HL-60 (cell line): ENCODE results near the gene SLC6A11.

Experiments
- DNase-seq, 2 experiments: peaks; one replicate each; pipeline ENCODE4 v3.0.0-alpha.2; 2010 to 2020; ENCODE audit warnings: low read depth in 1 of 2, low spot score in 1 of 2
- H3K27ac ChIP-seq: fragments of 250-450 bp; sonication (Bioruptor Pico); replicated peaks from 2 replicates; pipeline ENCODE4 v1.5.1; 2020; ENCODE audit warnings: mild to moderate bottlenecking, moderate library complexity
- H3K27me3 ChIP-seq: fragments of 250-450 bp; sonication (Bioruptor Pico); 2 replicates; pipeline ENCODE4 v1.5.1; 2021; ENCODE audit warnings: mild to moderate bottlenecking, moderate library complexity; ENCODE audit not compliant: insufficient read depth, poor library complexity, severe bottlenecking
- H3K4me3 ChIP-seq: replicated peaks from 2 replicates; pipeline ENCODE4 v1.5.1; 2011; ENCODE audit warnings: mild to moderate bottlenecking, control low read depth, low read length; ENCODE audit not compliant: insufficient read depth
- CTCF ChIP-seq: IDR thresholded peaks from one replicate; pipeline ENCODE4 v1.5.1; 2011; ENCODE audit warnings: low read length, control low read depth, inconsistent platforms; ENCODE audit not compliant: insufficient read depth
- GABPA ChIP-seq: IDR thresholded peaks from 2 replicates; pipeline ENCODE4 v1.6.1; 2012; ENCODE audit warnings: low read depth
- POLR2AphosphoS5 ChIP-seq: IDR thresholded peaks from 2 replicates; pipeline ENCODE4 v1.6.1; 2012; ENCODE audit warnings: low read depth
- REST ChIP-seq: IDR thresholded peaks from 2 replicates; pipeline ENCODE4 v1.6.1; 2012; ENCODE audit warnings: low read depth; ENCODE audit not compliant: insufficient replicate concordance
- SPI1 ChIP-seq: IDR thresholded peaks from 2 replicates; pipeline ENCODE4 v1.6.1; 2012; ENCODE audit warnings: low read depth, mild to moderate bottlenecking, borderline replicate concordance

Gene SLC6A11

GRCh38 chr3:10925436-10926255, 109.6 kb downstream of the SLC6A11 start:
- H3K27ac ChIP-seq: no peak overlapping the region
- TF ChIP-seq POLR2AphosphoS5 (no peak), REST (no peak), SPI1 (no peak), GABPA (no peak), CTCF (no peak)
- H3K27me3 ChIP-seq: no peaks in the 10 kb centered on the region
- no peak overlapping the region for H3K4me3 ChIP-seq
- no peak for DNase-seq

- no peak overlapping the region for H3K27ac ChIP-seq
- no peak overlapping the region for H3K4me3 ChIP-seq
- no peaks in the 10 kb centered on the region for H3K27me3 ChIP-seq
- TF ChIP-seq SPI1: no peak
- no peak for TF ChIP-seq GABPA
- no peak for TF ChIP-seq POLR2AphosphoS5
- no peak for TF ChIP-seq REST
- no peak for TF ChIP-seq CTCF
- DNase-seq: no peak
Measured at GRCh38 chr3:10926256-10926810, 110.3 kb downstream of the SLC6A11 start.

- H3K4me3 ChIP-seq: no peak overlapping the region
- TF ChIP-seq CTCF: no peak
- TF ChIP-seq SPI1: no peak
- no peak for TF ChIP-seq POLR2AphosphoS5
- TF ChIP-seq GABPA: no peak
- no peak for TF ChIP-seq REST
- no peaks in the 10 kb centered on the region for H3K27me3 ChIP-seq
- H3K27ac ChIP-seq: no peak overlapping the region
- DNase-seq: no peak
Measured at GRCh38 chr3:10926811-10927521, 110.9 kb downstream of the SLC6A11 start.
